Cardiac muscle cell (in vitro differentiated cells and primary cell): ENCODE results near the gene SPRR2B. TPM values are rescaled to one million over a fixed set of nuclear protein-coding genes. Genes with fewer than 3 reads are reported as not detected.

ENCODE experiments used
- DNase-seq, 2 donors: peaks; one replicate each; pipeline versions ENCODE4 v3.0.0 to v3.0.0-alpha.2; 2010 to 2017; ENCODE audit warnings: low read depth in 1 of 2, low spot score in 1 of 2
- H3K27ac ChIP-seq: fragments of 200-600 bp; sonication (generic); 2 replicates; pipeline ENCODE4 v1.5.1; 2016
- H3K27me3 ChIP-seq: fragments of 200-600 bp; sonication (generic); 2 replicates; pipeline ENCODE4 v1.6.0; 2016; ENCODE audit warnings: control low read depth
- H3K36me3 ChIP-seq: fragments of 200-600 bp; sonication (generic); 2 replicates; pipeline ENCODE4 v1.5.1; 2016; ENCODE audit warnings: control low read depth
- H3K4me1 ChIP-seq: fragments of 200-600 bp; sonication (generic); 2 replicates; pipeline ENCODE4 v1.8.1; 2017; ENCODE audit warnings: low read depth, mild to moderate bottlenecking, mixed run types
- H3K4me3 ChIP-seq: fragments of 200-600 bp; sonication (generic); 2 replicates; pipeline ENCODE4 v1.5.1; 2016; ENCODE audit warnings: mild to moderate bottlenecking
- H3K9me3 ChIP-seq: fragments of 200-600 bp; sonication (generic); 2 replicates; pipeline ENCODE4 v1.5.1; 2017; ENCODE audit warnings: low read depth, mild to moderate bottlenecking, control low read depth
- CTCF ChIP-seq: IDR thresholded peaks from 2 replicates; pipeline ENCODE4 v1.5.1; 2012; ENCODE audit warnings: low read depth, mild to moderate bottlenecking, low read length
- polyA plus RNA-seq: library from polyadenylated mRNA; unstranded; fragments of >200 nt; fragmentation: Nextera tagmentation; extraction: Ambion mirVana; gene quantifications from 2 replicates; pipeline ENCODE4 v1.2.1, GENCODE V29; 2016
- total RNA-seq: library from RNA; depleted of rRNA; stranded (reverse); fragments of >200 nt; gene quantifications from 2 replicates; pipeline ENCODE4 v1.2.3, GENCODE V29; 2016

The SPRR2B gene
- total and polyA plus RNA-seq, 2 experiments from 2014 or later = not detected

- no peak for DNase-seq
- H3K9me3 ChIP-seq = no peaks in the 10 kb centered on the region
- H3K4me3 ChIP-seq = no peak overlapping the region
- H3K27ac ChIP-seq = no peak overlapping the region
- no peaks in the 10 kb centered on the region for H3K4me1 ChIP-seq
- no peak for TF ChIP-seq CTCF
- no peaks in the 10 kb centered on the region for H3K36me3 ChIP-seq
- H3K27me3 ChIP-seq = no peaks in the 10 kb centered on the region
These were observed 28.1 kb upstream of the SPRR2B start for GRCh38 chr1:153099461-153100045.

DNA sequence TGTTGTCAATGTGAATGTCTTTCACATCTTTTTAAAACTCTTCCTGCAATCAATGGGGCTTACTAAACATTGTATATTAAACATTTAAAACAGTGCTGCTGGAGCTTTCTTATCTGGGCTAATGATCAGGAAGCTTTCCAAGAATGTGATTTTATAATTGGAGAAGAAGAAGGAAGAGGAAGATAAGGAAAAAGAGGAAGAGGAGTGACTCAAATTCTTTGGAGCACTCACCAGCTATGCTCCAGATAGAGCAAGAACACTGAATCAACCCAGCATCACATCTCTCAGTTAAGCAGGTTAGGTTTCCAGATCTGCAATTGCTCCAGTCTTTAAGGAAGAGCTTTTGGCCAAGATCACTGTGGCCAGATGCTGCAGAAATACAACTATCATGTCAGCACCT, 24.4 kb upstream of the SPRR2B start:
- H3K27me3 ChIP-seq = no peaks in the 10 kb centered on the region
- no peak overlapping the region for H3K27ac ChIP-seq
- no peak for TF ChIP-seq CTCF
- DNase-seq = no peak
- no peaks in the 10 kb centered on the region for H3K9me3 ChIP-seq
- no peak overlapping the region for H3K4me3 ChIP-seq
- no peaks in the 10 kb centered on the region for H3K36me3 ChIP-seq
- H3K4me1 ChIP-seq = no peaks in the 10 kb centered on the region

DNA sequence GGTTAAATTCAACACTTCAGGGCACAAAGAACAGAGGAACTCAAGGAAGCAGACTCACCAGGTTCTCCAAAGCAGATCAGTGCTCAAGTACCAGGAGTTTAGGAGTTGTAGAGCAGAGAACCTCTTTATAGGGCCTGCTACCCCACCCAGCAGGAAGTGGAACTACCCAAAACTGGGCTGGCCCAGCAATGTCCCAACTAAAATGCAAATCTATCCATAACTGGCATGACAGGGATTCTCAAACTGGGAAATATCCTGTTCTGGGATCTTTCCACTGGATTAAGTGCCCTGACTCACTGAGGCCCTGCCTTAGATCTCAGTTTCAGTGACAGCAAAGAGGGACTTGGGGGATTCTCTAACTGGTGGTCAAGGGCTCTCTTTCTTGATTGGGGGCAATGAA, 23.0 kb upstream of the SPRR2B start, which contains the start of gene SPRR2E:
Gene SPRR2E (minus strand): TSS at position 101 of the 400 bp plus-strand sequence. CDS start 775 bp downstream, outside the sequence.
- no peak within 1 kb of the TSS for H3K27ac ChIP-seq
- DNase-seq = no peak
- H3K36me3 ChIP-seq = no peaks in the 10 kb centered on the region
- no peak within 1 kb of the TSS for H3K4me3 ChIP-seq
- no peak for TF ChIP-seq CTCF
- no peaks in the 10 kb centered on the region for H3K9me3 ChIP-seq
- H3K27me3 ChIP-seq = no peaks in the 10 kb centered on the region
- H3K4me1 ChIP-seq = no peaks in the 10 kb centered on the region

DNA sequence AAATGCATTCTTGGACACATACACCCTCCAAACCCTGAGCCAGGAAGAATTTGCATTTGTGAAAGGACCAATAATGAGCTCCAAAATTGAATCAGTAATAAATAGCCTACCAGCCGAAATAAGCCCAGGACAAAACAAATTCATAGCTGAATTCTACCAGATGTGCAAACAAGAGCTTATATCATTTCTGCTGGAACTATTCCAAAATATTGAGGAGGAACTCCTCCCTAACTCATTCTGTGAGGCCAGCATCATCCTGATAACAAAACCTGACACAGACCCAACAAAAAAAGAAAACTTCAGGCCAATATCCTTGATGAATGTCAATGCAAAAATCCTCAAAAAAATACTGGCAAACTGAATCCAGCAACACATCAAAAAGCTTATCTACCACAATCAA, 16.2 kb upstream of the SPRR2B start:
- H3K4me1 ChIP-seq = no peaks in the 10 kb centered on the region
- no peak overlapping the region for H3K4me3 ChIP-seq
- TF ChIP-seq CTCF = no peak
- H3K9me3 ChIP-seq = no peaks in the 10 kb centered on the region
- H3K36me3 ChIP-seq = no peaks in the 10 kb centered on the region
- H3K27me3 ChIP-seq = no peaks in the 10 kb centered on the region
- no peak for DNase-seq
- no peak overlapping the region for H3K27ac ChIP-seq

GRCh38 chr1:153081736-153082135, 10.3 kb upstream of the SPRR2B start:
- TF ChIP-seq CTCF = no peak
- Histone ChIP-seq H3K9me3 (no peaks in the 10 kb centered on the region), H3K27me3 (no peaks in the 10 kb centered on the region), H3K36me3 (no peaks in the 10 kb centered on the region), H3K4me1 (no peaks in the 10 kb centered on the region), H3K4me3 (no peak overlapping the region), H3K27ac (no peak overlapping the region)
- no peak for DNase-seq
